GM21825 (cell line): Measurements from ENCODE around the gene UBE2V1.
"Not testable (repeated sequence)": the region's sequence is repeated elsewhere in the genome, so short reads cannot be mapped to it uniquely, and the experiment has no call there.

Source experiments
- ATAC-seq: cut with Tn5 transposase; IDR thresholded peaks from one replicate; pipeline ENCODE4 v1.9.1; 2021; ENCODE audit warnings: mild to moderate bottlenecking, moderate library complexity; ENCODE audit not compliant: unreplicated experiment

The UBE2V1 gene

GRCh38 chr20:50097843-50098242 is 15.1 kb downstream of the UBE2V1 start:
- no peak for ATAC-seq

- no peak for ATAC-seq
Observed at GRCh38 chr20:50096237-50096636, 16.7 kb downstream of the UBE2V1 start.

- ATAC-seq = no peak
Observed at GRCh38 chr20:50095476-50096078, 17.4 kb downstream of the UBE2V1 start.

DNA sequence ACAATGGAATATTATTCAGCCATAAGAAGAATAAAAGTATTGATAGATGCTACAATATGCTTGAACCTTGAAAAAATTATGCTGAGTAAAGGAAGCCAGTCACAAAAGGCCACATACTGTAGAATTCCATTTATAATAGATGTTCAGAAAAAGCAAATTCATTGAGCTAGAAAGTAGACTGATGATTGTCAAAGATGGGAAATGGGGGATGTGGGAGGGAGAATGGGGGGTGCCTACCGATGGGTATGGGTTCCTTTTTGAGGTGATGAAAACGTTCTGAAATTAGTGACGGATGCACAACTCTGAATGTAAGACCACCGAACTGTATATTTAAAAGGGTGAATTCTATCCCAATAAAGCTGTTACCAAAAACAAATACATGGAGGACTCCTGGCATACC is 18.4 kb downstream of the UBE2V1 start:
- no peak for ATAC-seq

DNA sequence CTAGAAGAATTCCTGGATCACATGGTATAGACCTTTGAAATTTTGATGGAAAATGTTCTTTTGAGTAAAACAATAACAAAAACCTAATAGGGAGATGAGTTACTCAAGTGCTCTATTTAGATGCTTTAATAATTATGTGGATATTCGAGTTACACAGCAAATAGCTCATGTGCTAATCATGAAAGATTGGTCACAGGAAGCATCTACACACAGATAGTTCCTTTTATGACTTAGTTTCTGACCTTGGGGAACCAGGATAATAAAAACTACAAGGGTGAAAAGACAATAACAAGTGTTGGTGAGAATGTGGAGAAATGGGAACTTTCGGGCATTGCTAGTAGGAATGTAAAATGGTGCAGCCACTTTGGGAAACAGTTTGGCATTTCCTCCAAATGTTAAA is 19.7 kb downstream of the UBE2V1 start:
- ATAC-seq = no peak

DNA sequence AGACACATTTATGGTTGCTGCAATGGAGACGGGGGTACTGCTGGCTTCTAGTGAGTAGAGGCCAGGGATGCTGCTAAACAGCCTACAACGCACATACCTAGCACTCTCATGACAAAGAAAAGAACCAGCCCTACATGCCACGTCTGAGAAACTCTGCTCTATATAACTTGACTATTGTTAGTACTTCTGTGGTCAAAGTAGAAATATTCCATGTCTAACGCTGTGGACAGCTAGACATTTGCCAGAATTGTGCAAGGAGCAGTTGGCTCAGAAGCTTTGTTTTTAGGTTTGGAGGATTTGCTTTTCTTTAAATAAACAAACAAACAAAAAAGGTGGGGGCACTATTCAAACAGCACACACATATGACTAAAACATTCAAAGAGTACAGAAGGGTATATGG is 20.5 kb downstream of the UBE2V1 start:
- ATAC-seq = no peak

DNA sequence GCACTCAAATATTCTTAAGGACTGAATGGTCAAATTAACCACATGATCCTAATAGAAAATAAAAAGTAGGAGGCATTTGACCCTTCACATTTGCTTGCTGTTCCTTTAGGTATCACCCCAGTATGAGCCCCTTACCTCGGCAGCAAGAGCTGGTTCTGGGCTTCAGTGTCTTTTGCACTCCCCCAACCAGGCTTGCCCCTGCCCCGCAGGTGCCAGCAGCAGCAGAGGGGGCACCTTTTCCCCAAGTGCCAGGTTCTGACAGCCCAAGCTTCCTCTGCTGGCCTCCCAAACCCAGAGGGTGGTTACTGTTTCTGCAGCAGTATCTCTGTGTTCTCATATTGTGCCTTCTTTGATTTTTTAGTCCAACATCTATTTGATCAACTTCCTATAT is 23.2 kb downstream of the UBE2V1 start:
- ATAC-seq = no peak

DNA sequence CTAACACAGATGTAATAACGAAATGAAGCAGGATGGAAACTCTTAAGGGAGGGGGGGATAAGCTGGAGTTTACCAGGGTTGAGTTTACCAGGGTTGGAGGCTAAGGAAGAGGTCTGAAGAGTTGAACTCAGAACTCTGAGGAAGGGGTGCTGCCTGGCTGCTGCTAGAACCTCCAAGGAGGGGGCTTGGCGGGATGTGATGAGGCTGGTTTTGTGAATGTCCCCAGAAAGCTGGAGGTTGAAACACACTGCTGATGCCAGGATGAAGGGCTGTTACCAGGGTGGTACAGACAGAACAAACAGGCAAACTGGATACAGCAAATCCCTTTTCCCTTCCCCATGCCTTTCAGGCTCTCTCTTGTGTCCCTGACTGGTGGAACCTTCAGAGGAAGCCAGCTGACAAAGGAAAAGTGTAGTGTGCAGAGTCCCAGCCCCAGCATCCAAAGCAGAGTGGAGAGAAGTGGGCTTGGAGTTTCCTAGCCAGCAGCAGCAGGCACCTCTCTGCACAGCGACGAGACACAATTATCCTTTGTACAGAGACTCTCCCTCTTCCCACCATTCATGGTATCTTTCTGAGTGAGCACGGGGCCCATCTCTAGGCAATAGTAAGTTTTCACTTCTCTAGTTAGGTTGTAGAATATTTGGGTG is 23.7 kb downstream of the UBE2V1 start:
- no peak for ATAC-seq

- no peak for ATAC-seq
Observed at GRCh38 chr20:50088022-50088421, 24.9 kb downstream of the UBE2V1 start.

DNA sequence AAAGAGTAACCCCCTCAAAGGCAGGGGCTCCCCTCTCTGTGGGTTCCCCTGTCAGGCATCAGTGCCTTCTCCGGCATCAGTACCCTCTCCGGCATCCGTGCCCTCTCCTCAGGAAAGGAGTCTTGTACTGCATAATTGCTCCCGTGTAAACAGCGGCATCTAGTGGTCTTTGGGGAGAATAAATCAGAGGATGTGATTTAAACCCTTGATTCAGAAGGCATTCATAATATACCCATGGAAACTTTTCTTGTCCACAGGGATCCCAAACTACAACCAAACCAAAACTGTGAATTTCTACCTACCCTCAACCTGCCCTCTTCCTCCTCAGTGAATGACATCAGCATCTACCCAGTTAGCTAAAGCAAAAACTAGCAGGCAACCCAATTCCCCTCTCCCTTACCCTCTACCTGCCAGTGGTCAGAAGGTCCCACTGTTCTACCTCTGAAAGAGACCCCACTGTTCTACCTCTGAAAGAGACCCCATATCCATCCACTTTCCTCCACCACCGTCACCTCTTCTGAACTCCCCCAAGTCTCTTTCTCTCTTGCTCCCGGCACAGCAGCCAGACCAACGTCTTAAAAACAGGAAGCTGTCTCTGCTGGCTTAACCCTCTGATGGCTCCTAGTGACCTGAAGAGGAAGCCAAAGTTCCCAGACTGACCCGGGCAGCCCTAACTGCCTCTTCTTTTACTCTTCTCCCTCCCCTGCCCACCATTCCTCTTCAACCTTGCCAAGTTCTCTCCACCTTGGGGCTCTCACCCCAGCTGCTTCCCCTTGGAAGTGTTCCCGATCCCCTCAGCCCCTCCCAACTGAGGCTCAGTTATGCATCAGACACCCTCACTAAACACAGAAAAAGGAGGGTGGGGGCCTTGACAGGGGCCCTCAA is 27.2 kb downstream of the UBE2V1 start:
- ATAC-seq = no peak

DNA sequence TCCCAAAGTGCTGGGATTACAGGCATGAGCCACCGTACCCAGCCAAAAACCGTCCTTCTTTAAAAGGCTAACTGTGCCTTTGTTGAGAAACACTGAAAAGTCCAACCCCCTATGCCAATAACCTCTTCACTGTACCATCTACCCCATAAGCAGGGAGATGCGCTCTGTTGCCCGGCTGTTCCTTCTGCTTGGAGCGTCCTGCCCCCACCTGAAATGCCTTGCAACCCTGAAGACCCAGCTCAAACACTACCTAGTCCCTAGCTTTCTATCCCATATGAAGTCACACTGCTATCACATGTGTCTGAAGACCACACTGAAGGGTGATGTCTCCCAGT is 27.8 kb downstream of the UBE2V1 start:
- no peak for ATAC-seq

- no peak for ATAC-seq
Observed at GRCh38 chr20:50083034-50083433, 29.9 kb downstream of the UBE2V1 start.

DNA sequence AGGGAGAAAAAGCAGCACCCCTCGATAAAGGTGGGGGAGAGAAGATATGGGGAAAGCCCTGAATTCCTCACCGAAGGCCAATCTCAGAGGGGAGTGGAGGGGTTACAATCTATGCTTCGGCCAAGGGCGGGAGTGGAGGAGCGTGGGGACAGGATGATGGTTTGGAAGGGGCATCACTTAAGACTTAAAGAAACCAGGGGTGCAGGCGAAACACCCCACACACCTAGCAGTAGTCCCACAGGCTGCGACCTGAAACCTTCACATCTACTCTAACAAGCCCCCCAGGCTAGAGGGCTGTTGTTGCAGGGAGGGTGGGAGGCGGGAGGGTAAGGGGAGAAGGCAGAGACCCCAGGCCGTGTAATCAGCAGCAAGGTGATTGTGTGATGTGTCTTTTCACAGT is 30.9 kb downstream of the UBE2V1 start:
- ATAC-seq = not testable (repeated sequence)

DNA sequence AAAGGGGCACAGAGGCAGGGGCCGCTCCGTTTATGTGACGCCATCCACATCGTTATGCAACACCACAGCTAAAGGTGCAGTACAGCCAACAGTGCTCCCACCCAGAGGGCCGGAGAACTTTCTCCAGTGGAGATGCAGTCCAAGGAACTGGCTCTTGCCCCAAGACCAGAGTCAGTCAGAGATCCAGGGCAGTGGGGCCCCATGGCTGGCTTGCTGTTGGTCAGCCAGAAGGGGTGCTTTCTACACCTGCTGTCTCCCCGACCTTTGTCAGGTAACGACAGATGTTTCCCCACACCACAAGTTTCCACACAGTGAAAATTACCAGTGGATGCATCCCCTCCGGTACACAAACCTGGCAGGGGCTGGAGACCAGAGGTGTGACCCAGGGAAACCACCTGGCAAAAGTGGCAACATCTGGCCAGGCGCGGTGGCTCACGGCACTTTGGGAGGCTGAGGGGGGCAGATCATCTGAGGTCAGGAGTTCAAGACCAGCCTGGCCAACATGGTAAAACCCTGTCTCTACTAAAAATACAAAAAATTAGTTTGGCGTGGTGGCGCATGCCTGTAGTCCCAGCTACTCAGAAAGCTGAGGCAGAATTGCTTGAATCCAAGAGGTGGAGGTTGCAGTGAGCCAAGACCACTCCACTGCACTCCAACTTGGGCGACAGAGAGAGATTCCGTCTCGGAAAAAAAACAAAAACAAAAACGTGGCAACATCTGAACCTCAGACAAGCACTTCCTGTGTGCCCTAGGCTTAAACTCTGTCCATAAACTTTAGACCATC is 34.9 kb downstream of the UBE2V1 start:
- ATAC-seq = no peak

GRCh38 chr20:50073500-50073899 is 39.5 kb downstream of the UBE2V1 start:
- ATAC-seq = no peak

- ATAC-seq = peak; percentile 85
Observed at GRCh38 chr20:50071039-50071888, 41.7 kb downstream of the UBE2V1 start.

DNA sequence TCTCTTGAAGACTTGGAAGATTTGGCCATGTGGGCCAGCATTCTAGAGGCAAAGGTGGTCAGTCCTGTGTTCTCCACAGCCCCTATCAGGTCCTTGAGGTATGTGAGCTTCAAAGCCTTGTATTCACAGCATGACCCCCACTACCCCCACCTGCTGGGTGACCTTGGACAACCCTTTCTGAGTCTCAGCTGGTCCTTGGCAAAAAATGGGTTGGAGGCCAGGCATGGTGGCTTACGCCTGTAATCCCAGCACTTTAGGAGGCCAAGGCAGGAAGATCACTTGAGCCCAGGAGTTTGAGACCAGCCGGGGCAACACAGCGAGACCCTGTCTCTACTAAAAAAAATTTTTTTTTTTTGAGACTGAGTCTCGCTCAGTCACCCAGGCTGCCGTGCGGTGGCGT is 42.6 kb downstream of the UBE2V1 start:
- no peak for ATAC-seq

GRCh38 chr20:50068041-50068651 is 44.8 kb downstream of the UBE2V1 start:
- no peak for ATAC-seq

- ATAC-seq = no peak
Observed at GRCh38 chr20:50067461-50067860, 45.5 kb downstream of the UBE2V1 start.

- ATAC-seq = no peak
Observed at GRCh38 chr20:50067018-50067417, 45.9 kb downstream of the UBE2V1 start.
